Endodermal cell (in vitro differentiated cells): ENCODE results near the gene ERFL. TPM values are rescaled to one million over a fixed set of nuclear protein-coding genes. Genes with fewer than 3 reads are reported as not detected.

ENCODE experiments used
- DNase-seq: peaks from one replicate; pipeline ENCODE4 v3.0.0-alpha.2; 2017
- H3K27ac ChIP-seq: 2 replicates; pipeline ENCODE4 v1.5.1; 2013; ENCODE audit warnings: mild to moderate bottlenecking, low read depth, low read length, moderate library complexity
- H3K27me3 ChIP-seq: 2 replicates; pipeline ENCODE4 v1.6.1; 2013; ENCODE audit warnings: mild to moderate bottlenecking, low read length, moderate library complexity; ENCODE audit not compliant: insufficient read depth, control insufficient read depth, poor library complexity, severe bottlenecking
- H3K36me3 ChIP-seq: 2 replicates; pipeline ENCODE4 v1.7.0; 2013; ENCODE audit warnings: mild to moderate bottlenecking, low read length, moderate library complexity; ENCODE audit not compliant: control insufficient read depth, insufficient read depth
- H3K4me1 ChIP-seq: one replicate; pipeline ENCODE4 v1.7.0; 2013; ENCODE audit warnings: low read length; ENCODE audit not compliant: control insufficient read depth, insufficient read depth
- H3K4me3 ChIP-seq: 2 replicates; pipeline ENCODE4 v1.5.1; 2013; ENCODE audit warnings: mild to moderate bottlenecking, low read length, moderate library complexity
- H3K9ac ChIP-seq: 2 replicates; pipeline ENCODE4 v1.6.1; 2013; ENCODE audit warnings: mild to moderate bottlenecking, low read length, moderate library complexity; ENCODE audit not compliant: poor library complexity, severe bottlenecking; ENCODE audit errors: extremely low read depth
- H3K9me3 ChIP-seq: 2 replicates; pipeline ENCODE4 v1.6.1; 2013; ENCODE audit warnings: mild to moderate bottlenecking, low read length, moderate library complexity; ENCODE audit not compliant: control insufficient read depth
- H3K27ac Mint-ChIP-seq: 2 replicates; pipeline ENCODE4 v1.8.0; 2020; ENCODE audit warnings: mixed read lengths
- H3K27me3 Mint-ChIP-seq: 2 replicates; pipeline ENCODE4 v1.8.0; 2021; ENCODE audit warnings: mild to moderate bottlenecking, mixed read lengths; ENCODE audit not compliant: insufficient read depth
- H3K36me3 Mint-ChIP-seq: 2 replicates; pipeline ENCODE4 v1.8.0; 2020; ENCODE audit warnings: low read depth, mixed read lengths
- H3K4me1 Mint-ChIP-seq: 2 replicates; pipeline ENCODE4 v1.8.0; 2020; ENCODE audit warnings: mixed read lengths
- H3K4me3 Mint-ChIP-seq: 2 replicates; pipeline ENCODE4 v1.8.0; 2020; ENCODE audit warnings: mild to moderate bottlenecking, moderate library complexity, mixed read lengths
- H3K9me3 Mint-ChIP-seq: 2 replicates; pipeline ENCODE4 v1.8.0; 2020; ENCODE audit warnings: mild to moderate bottlenecking, mixed read lengths
- WGBS, 2 experiments: methylation state at CpG; one replicate each; pipeline versions ENCODE4 v1.1.5 to v1.1.7; 2013; ENCODE audit warnings: missing lambda C conversion rate in 2 of 2, mixed read lengths in 1 of 2; ENCODE audit not compliant: insufficient coverage in 1 of 2, insufficient read length in 1 of 2; 5-methylcytosine and 5-hydroxymethylcytosine counted together
- total RNA-seq, 2 donors: library from RNA; stranded (reverse); fragmentation: NEBNext Ultra II Directional in 1 of 2; extraction: Animal tissue kit (Norgen Biotek cat#: 25700) in 1 of 2; gene quantifications; 2 replicates in 1 of 2; 3 replicates in 1 of 2; pipeline ENCODE4 v1.2.1, GENCODE V29; 2021
- TF ChIP-seq, protein P1 (sequence below): fragments of 200-600 bp; sonication (generic); conservative IDR thresholded peaks from 2 replicates; pipeline ENCODE4 v1.5.0; 2021; ENCODE audit warnings: antibody characterized with exemption, mild to moderate bottlenecking

ERFL gene
- total RNA-seq, 2 donors from 2014 or later: 0.13 to 0.53 TPM

GRCh38 chr19:41895745-41896580 is 32.3 kb downstream of the ERFL start:
- Histone ChIP-seq H3K27me3 (no peaks in the 10 kb centered on the region), H3K36me3 (peaks cover 37% of the 10 kb centered on the region), H3K4me3 (no peak overlapping the region), H3K9me3 (no peaks in the 10 kb centered on the region), H3K4me1 (no peaks in the 10 kb centered on the region), H3K9ac (no peak overlapping the region), H3K27ac (no peak overlapping the region)
- H3K9me3 Mint-ChIP-seq: no peaks in the 10 kb centered on the region
- H3K27ac Mint-ChIP-seq: no peak overlapping the region
- no peaks in the 10 kb centered on the region for H3K4me1 Mint-ChIP-seq
- TF ChIP-seq, protein P1, sequence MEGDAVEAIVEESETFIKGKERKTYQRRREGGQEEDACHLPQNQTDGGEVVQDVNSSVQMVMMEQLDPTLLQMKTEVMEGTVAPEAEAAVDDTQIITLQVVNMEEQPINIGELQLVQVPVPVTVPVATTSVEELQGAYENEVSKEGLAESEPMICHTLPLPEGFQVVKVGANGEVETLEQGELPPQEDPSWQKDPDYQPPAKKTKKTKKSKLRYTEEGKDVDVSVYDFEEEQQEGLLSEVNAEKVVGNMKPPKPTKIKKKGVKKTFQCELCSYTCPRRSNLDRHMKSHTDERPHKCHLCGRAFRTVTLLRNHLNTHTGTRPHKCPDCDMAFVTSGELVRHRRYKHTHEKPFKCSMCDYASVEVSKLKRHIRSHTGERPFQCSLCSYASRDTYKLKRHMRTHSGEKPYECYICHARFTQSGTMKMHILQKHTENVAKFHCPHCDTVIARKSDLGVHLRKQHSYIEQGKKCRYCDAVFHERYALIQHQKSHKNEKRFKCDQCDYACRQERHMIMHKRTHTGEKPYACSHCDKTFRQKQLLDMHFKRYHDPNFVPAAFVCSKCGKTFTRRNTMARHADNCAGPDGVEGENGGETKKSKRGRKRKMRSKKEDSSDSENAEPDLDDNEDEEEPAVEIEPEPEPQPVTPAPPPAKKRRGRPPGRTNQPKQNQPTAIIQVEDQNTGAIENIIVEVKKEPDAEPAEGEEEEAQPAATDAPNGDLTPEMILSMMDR: peak; percentile 65
- no peaks in the 10 kb centered on the region for H3K27me3 Mint-ChIP-seq
- WGBS, 2 experiments: 90 to 91% methylated on average over 13 to 19 of the region's 19 CpGs
- H3K4me3 Mint-ChIP-seq: no peak overlapping the region
- H3K36me3 Mint-ChIP-seq: peaks cover 42% of the 10 kb centered on the region
- DNase-seq: no peak

DNA sequence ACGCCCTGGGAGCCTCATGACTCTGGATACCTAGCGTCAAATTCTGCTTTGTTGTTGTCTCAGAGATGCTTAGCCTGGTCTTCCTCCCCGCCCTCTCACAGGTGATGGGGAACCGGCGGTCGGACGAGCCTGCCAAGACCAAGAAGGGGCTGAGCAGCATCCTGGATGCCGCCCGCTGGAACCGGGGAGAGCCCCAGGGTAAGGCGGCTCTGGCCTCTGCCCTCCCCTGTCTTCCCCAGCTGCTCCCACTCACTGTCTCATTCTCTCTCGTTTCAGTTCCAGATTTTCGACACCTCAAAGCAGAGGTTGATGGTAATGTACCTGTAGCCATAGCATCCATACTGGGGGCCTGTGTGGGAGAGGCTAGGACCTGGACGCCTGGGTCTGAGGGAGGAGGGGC is 33.9 kb downstream of the ERFL start:
- 92 to 100% methylated on average over 2 to 14 of the region's 14 CpGs for WGBS, 2 experiments
- no peak for DNase-seq
- H3K4me3 ChIP-seq: no peak overlapping the region
- TF ChIP-seq, protein P1: no peak
- Mint-ChIP-seq H3K27me3 (no peaks in the 10 kb centered on the region), H3K4me3 (no peak overlapping the region), H3K4me1 (no peaks in the 10 kb centered on the region), H3K27ac (no peak overlapping the region), H3K9me3 (no peaks in the 10 kb centered on the region), H3K36me3 (peaks cover 37% of the 10 kb centered on the region)
- no peaks in the 10 kb centered on the region for H3K4me1 ChIP-seq
- H3K36me3 ChIP-seq: peaks cover 37% of the 10 kb centered on the region
- no peak overlapping the region for H3K27ac ChIP-seq
- no peaks in the 10 kb centered on the region for H3K9me3 ChIP-seq
- no peaks in the 10 kb centered on the region for H3K27me3 ChIP-seq
- H3K9ac ChIP-seq: no peak overlapping the region

GRCh38 chr19:41893899-41894298 is 34.4 kb downstream of the ERFL start:
- H3K9me3 ChIP-seq: no peaks in the 10 kb centered on the region
- no peak overlapping the region for H3K9ac ChIP-seq
- Mint-ChIP-seq H3K4me1 (no peaks in the 10 kb centered on the region), H3K27me3 (no peaks in the 10 kb centered on the region), H3K27ac (no peak overlapping the region), H3K36me3 (peaks cover 38% of the 10 kb centered on the region), H3K4me3 (no peak overlapping the region), H3K9me3 (no peaks in the 10 kb centered on the region)
- TF ChIP-seq, protein P1: no peak
- peaks cover 37% of the 10 kb centered on the region for H3K36me3 ChIP-seq
- no peaks in the 10 kb centered on the region for H3K4me1 ChIP-seq
- no peak overlapping the region for H3K4me3 ChIP-seq
- no peak overlapping the region for H3K27ac ChIP-seq
- no peaks in the 10 kb centered on the region for H3K27me3 ChIP-seq
- WGBS, 2 experiments: 70 to 91% methylated on average over 2 to 6 of the region's 6 CpGs
- peak; percentile 82 for DNase-seq
